Mammary microvascular endothelial cell (primary cell): Measurements from ENCODE around the gene RGS9. TPM values are rescaled to one million over a fixed set of nuclear protein-coding genes. Genes with fewer than 3 reads are reported as not detected.

Source experiments
- total RNA-seq: library from RNA; depleted of rRNA; stranded (reverse); fragments of >200 nt; gene quantifications from 2 replicates; pipeline ENCODE4 v1.2.3, GENCODE V29; 2015

The RGS9 gene
- 0.33 and 0.64 TPM in 2 replicates for total RNA-seq

DNA sequence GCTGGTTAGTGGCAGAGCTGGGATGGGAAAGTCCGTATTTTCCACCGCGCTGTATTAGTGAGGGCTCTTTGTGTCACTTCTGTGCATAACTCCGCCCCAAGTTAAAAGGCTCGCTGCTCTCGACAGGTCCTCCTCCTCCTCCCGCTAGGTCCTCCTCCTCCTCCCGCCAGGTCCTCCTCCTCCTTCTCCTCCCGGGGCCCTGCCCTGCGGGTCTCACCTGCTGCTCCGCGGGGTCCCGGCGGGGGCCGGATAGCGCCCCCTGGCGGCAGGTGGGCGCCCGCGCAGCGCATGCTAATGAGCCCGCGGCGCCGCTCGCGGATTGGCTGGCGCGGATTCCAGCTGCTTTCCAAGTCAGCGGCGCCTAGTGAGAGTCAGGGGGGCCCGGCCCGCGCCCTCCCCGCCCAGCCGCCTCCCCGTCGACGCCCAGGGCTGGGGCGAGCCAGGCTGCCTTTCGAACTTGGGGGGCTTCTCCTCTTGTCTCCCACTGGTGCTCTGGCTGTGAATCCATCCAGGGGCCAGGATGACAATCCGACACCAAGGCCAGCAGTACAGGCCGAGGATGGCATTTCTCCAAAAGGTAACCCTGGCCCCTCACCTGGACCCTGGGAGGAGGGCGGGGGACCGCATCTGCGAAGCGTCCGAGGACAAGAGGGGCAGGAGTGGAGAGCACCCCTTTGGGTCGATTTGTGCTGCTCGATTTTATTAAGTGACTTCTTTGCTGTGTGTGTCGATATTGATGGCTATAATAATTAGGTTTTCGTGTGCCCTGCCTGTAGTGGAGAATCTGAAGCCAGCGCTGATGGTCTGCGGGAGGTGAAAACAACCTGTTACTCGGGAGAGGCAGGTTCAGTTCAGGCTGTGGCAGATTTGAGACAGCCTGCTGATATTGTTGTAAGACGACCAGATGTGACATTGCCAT lies at the start of gene RGS9:
Gene RGS9, plus strand, starts transcription at position 350 of the 919 bp plus-strand sequence. Its CDS starts 171 bp downstream, at position 521.

Other genes starting within 250 kb of the RGS9 start
- gene LRRC37A3, start 217.9 kb upstream of the RGS9 start, total RNA-seq = 0.94 and 1.6 TPM in 2 replicates
- gene GNA13, start 80.6 kb upstream of the RGS9 start, total RNA-seq = 50.2 and 53.1 TPM in 2 replicates